ENCODE measurements around the gene ZNF582. TPM values are rescaled to one million over a fixed set of nuclear protein-coding genes. Genes with fewer than 3 reads are reported as not detected.
"Not testable (repeated sequence)": the region's sequence is repeated elsewhere in the genome, so short reads cannot be mapped to it uniquely, and the experiment has no call there.

The ZNF582 gene
- total and polyA plus RNA-seq, 2 donors (not counting 1 experiment from before 2014, with no cell fraction given), result 4.8 to 10.0 TPM

- H3K9me3 ChIP-seq (ENCODE audit: control extremely low read depth in 1 of 3, control insufficient read depth in 2 of 3, insufficient read depth in 1 of 3, low read length in 2 of 3), result no peaks in the 10 kb centered on the region
- ChIA-PET CTCF (interaction anchor here (0.7 kb wide), 1 partner anchor 487 kb away, joined by 3 read pairs; no protein-coding TSS in a partner anchor), POLR2A (no interaction called here)
- H3K4me1 Mint-ChIP-seq, result no peaks in the 10 kb centered on the region
- H3K9me3 Mint-ChIP-seq (ENCODE audit: insufficient read depth), result peaks cover 4% of the 10 kb centered on the region
- H3K4me2 ChIP-seq (replicated peaks; ENCODE audit: low read depth, low read length, poor library complexity, severe bottlenecking), result no peak overlapping the region
- no peak overlapping the region for H3K4me3 ChIP-seq (ENCODE audit: control extremely low read depth in 1 of 5, extremely low read depth in 1 of 5, insufficient read depth in 1 of 5, low read depth in 2 of 5, low read length in 4 of 5)
- ATAC-seq (ENCODE audit: low read depth) (no peak), DNase-seq (no peak)
- H3K36me3 ChIP-seq (replicated peaks in 1 of 2; ENCODE audit: control extremely low read depth in 1 of 2, control insufficient read depth in 1 of 2, extremely low read depth in 1 of 2, insufficient read depth in 2 of 2, low read length in 1 of 2), result no peaks in the 10 kb centered on the region
- TF ChIP-seq CTCF (IDR thresholded peaks at IDR 0.05), result no peak
- TF ChIP-seq EZH2 (IDR thresholded peaks at IDR 0.05; ENCODE audit: borderline replicate concordance, insufficient read depth, low read depth, low read length, poor library complexity, severe bottlenecking), result no peak
- no peak overlapping the region for H3K27ac Mint-ChIP-seq
- peaks cover 23% of the 10 kb centered on the region for H3K27me3 Mint-ChIP-seq
- intact Hi-C loops (cut with micrococcal nuclease), result no loop called here
- no peak overlapping the region for H3K4me3 Mint-ChIP-seq
- H3K27me3 ChIP-seq (replicated peaks in 1 of 4; ENCODE audit: control extremely low read depth in 1 of 4, control insufficient read depth in 3 of 4, insufficient read depth in 4 of 4, low read length in 3 of 4), result peaks cover 0 to 3% (median 0%) of the 10 kb centered on the region in 4 experiments
- no peaks in the 10 kb centered on the region for H3K4me1 ChIP-seq (ENCODE audit: control insufficient read depth in 2 of 2, insufficient read depth in 2 of 2, low read length in 2 of 2)
- no peaks in the 10 kb centered on the region for H3K79me2 ChIP-seq (ENCODE audit: control insufficient read depth, insufficient read depth, low read length)
- H4K20me1 ChIP-seq (ENCODE audit: control insufficient read depth, insufficient read depth, low read length, poor library complexity, severe bottlenecking), result no peaks in the 10 kb centered on the region
- no peak overlapping the region for H3K9ac ChIP-seq (ENCODE audit: low read length)
- no peak overlapping the region for H3K27ac ChIP-seq (ENCODE audit: low read length in 2 of 2)
- H2AFZ ChIP-seq (ENCODE audit: insufficient read depth, low read depth, low read length, poor library complexity, severe bottlenecking), result no peak overlapping the region
Measured at GRCh38 chr19:56341948-56342347, 51.4 kb downstream of the ZNF582 start.

DNA sequence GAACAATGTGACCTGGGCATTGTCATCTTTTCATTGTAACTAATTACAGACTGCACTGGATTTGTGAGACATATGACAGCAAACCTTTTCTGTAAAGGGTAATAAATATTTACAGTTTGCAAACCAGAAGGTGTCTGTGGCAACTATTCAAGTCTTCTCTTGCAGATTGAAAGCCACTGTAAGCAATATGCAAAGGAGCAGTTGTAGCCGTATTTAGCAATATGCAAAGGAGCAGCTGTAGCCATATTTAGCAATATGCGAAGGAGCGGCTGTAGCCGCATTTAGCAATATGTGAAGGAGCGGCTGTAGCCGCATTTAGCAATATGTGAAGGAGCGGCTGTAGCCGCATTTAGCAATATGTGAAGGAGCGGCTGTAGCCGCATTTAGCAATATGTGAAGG lies 54.3 kb downstream of the ZNF582 start:
- H3K4me3 Mint-ChIP-seq; H3K4me1 ChIP-seq (ENCODE audit: control insufficient read depth in 2 of 2, insufficient read depth in 2 of 2, low read length in 2 of 2); H3K27me3 ChIP-seq (replicated peaks in 1 of 4; ENCODE audit: control extremely low read depth in 1 of 4, control insufficient read depth in 3 of 4, insufficient read depth in 4 of 4, low read length in 3 of 4); H3K9ac ChIP-seq (ENCODE audit: low read length); H3K27ac ChIP-seq (ENCODE audit: low read length in 2 of 2); H3K4me3 ChIP-seq (ENCODE audit: control extremely low read depth in 1 of 5, extremely low read depth in 1 of 5, insufficient read depth in 1 of 5, low read depth in 2 of 5, low read length in 4 of 5); ATAC-seq (ENCODE audit: low read depth); H4K20me1 ChIP-seq (ENCODE audit: control insufficient read depth, insufficient read depth, low read length, poor library complexity, severe bottlenecking); H3K4me2 ChIP-seq (replicated peaks; ENCODE audit: low read depth, low read length, poor library complexity, severe bottlenecking); intact Hi-C loops (cut with micrococcal nuclease); DNase-seq; H3K27ac Mint-ChIP-seq; H3K9me3 Mint-ChIP-seq (ENCODE audit: insufficient read depth); CTCF ChIA-PET; H2AFZ ChIP-seq (ENCODE audit: insufficient read depth, low read depth, low read length, poor library complexity, severe bottlenecking); H3K4me1 Mint-ChIP-seq; H3K9me3 ChIP-seq (ENCODE audit: control extremely low read depth in 1 of 3, control insufficient read depth in 2 of 3, insufficient read depth in 1 of 3, low read length in 2 of 3); POLR2A ChIA-PET; H3K79me2 ChIP-seq (ENCODE audit: control insufficient read depth, insufficient read depth, low read length); H3K36me3 ChIP-seq (replicated peaks in 1 of 2; ENCODE audit: control extremely low read depth in 1 of 2, control insufficient read depth in 1 of 2, extremely low read depth in 1 of 2, insufficient read depth in 2 of 2, low read length in 1 of 2): not testable (repeated sequence)
- WGBS (ENCODE audit: insufficient coverage), result no CpG with 5 or more reads among the region's 10 CpGs
- peaks cover 23% of the 10 kb centered on the region for H3K27me3 Mint-ChIP-seq

GRCh38 chr19:56337077-56337476 lies 56.3 kb downstream of the ZNF582 start:
- H2AFZ ChIP-seq (ENCODE audit: insufficient read depth, low read depth, low read length, poor library complexity, severe bottlenecking); H3K9ac ChIP-seq (ENCODE audit: low read length); H3K27ac ChIP-seq (ENCODE audit: low read length in 2 of 2); H3K36me3 ChIP-seq (replicated peaks in 1 of 2; ENCODE audit: control extremely low read depth in 1 of 2, control insufficient read depth in 1 of 2, extremely low read depth in 1 of 2, insufficient read depth in 2 of 2, low read length in 1 of 2); H3K9me3 Mint-ChIP-seq (ENCODE audit: insufficient read depth); H3K4me1 ChIP-seq (ENCODE audit: control insufficient read depth in 2 of 2, insufficient read depth in 2 of 2, low read length in 2 of 2); H3K79me2 ChIP-seq (ENCODE audit: control insufficient read depth, insufficient read depth, low read length); POLR2A ChIA-PET; H3K4me3 Mint-ChIP-seq; H3K4me1 Mint-ChIP-seq; H3K4me2 ChIP-seq (replicated peaks; ENCODE audit: low read depth, low read length, poor library complexity, severe bottlenecking); H3K27ac Mint-ChIP-seq; DNase-seq; ATAC-seq (ENCODE audit: low read depth); H3K9me3 ChIP-seq (ENCODE audit: control extremely low read depth in 1 of 3, control insufficient read depth in 2 of 3, insufficient read depth in 1 of 3, low read length in 2 of 3); H3K27me3 ChIP-seq (replicated peaks in 1 of 4; ENCODE audit: control extremely low read depth in 1 of 4, control insufficient read depth in 3 of 4, insufficient read depth in 4 of 4, low read length in 3 of 4); H3K4me3 ChIP-seq (ENCODE audit: control extremely low read depth in 1 of 5, extremely low read depth in 1 of 5, insufficient read depth in 1 of 5, low read depth in 2 of 5, low read length in 4 of 5); H4K20me1 ChIP-seq (ENCODE audit: control insufficient read depth, insufficient read depth, low read length, poor library complexity, severe bottlenecking); intact Hi-C loops (cut with micrococcal nuclease): not testable (repeated sequence)
- H3K27me3 Mint-ChIP-seq, result peaks cover 22% of the 10 kb centered on the region
- CTCF ChIA-PET, result interaction anchor here (1.3 to 1.6 kb wide), 2 partner anchors 84 to 271 kb away, joined by 3 to 4 read pairs; no protein-coding TSS in a partner anchor
- 72% methylated on average over 4 of the region's 8 CpGs for WGBS (ENCODE audit: insufficient coverage)

Data from B cell (primary cell).